Adrenal gland (tissue), 12 donors: Measurements from ENCODE around the gene KLHL15. TPM values are rescaled to one million over a fixed set of nuclear protein-coding genes. Genes with fewer than 3 reads are reported as not detected.

Source experiments
- DNase-seq, 7 donors: peaks; one replicate each; pipeline ENCODE4 v3.0.0-alpha.2; 2019 to 2020
- H3K27ac ChIP-seq, 5 donors: fragments of 200-600 bp; sonication (generic) in 4 of 5; 1 replicate in 3 of 5; 2 replicates in 2 of 5; pipeline versions ENCODE4 v1.5.1 to v1.8.0; 2016 to 2020; ENCODE audit warnings: mild to moderate bottlenecking in 1 of 5
- H3K27me3 ChIP-seq: fragments of 200-600 bp; 2 replicates; pipeline ENCODE4 v1.8.0; 2021
- H3K36me3 ChIP-seq, 2 donors: fragments of 200-600 bp; replicated peaks in 1 of 2; 1 replicate in 1 of 2; 2 replicates in 1 of 2; pipeline versions ENCODE4 v1.5.1 to v1.8.0; 2018 to 2022
- H3K4me1 ChIP-seq, 2 donors: fragments of 200-600 bp; replicated peaks in 1 of 2; 1 replicate in 1 of 2; 2 replicates in 1 of 2; pipeline versions ENCODE4 v1.5.1 to v1.8.0; 2018 to 2021
- H3K4me3 ChIP-seq, 4 donors: fragments of 200-600 bp; sonication (generic) in 3 of 4; one replicate each; pipeline ENCODE4 v1.5.1; 2016 to 2018
- H3K9me3 ChIP-seq, 3 donors: fragments of 200-600 bp; sonication (generic) in 1 of 3; replicated peaks in 1 of 3; 1 replicate in 2 of 3; 2 replicates in 1 of 3; pipeline versions ENCODE4 v1.5.1 to v1.8.0; 2016 to 2021
- POLR2A ChIP-seq, 2 donors: fragments of 450-650 bp; IDR thresholded peaks; one replicate each; pipeline ENCODE4 v1.6.1; 2017; ENCODE audit warnings: antibody characterized with exemption in 2 of 2, mild to moderate bottlenecking in 2 of 2, moderate library complexity in 1 of 2
- WGBS, 4 donors: extraction: QIAGEN DNeasy Blood & Tissue Kit in 2 of 4; methylation state at CpG; one replicate each; pipeline versions ENCODE4 v1.1.5 to v1.1.7; 2013 to 2017; 5-methylcytosine and 5-hydroxymethylcytosine counted together
- intact Hi-C, 2 donors: fragments of 100-400 bp; cut with DNase I; formaldehyde crosslinking; loops; one replicate each; pipeline versions ENCODE4 v1.14.1 to v1.15.0; 2022 to 2023
- polyA plus RNA-seq, 3 donors: library from polyadenylated mRNA; stranded (reverse); fragments of 200-250 nt in 2 of 3; fragments of 350-450 nt in 1 of 3; fragmentation: Illumina TruSeq in 1 of 3; extraction: RNeasy Lipid Tissue Mini Kit (QIAGEN cat#74804) in 1 of 3; gene quantifications; one replicate each; pipeline ENCODE4 v1.2.3, GENCODE V29; 2013 to 2014
- total RNA-seq, 9 donors: library from RNA; depleted of rRNA in 4 of 9; stranded (reverse); fragments of >200 nt in 4 of 9; fragments of 120-200 nt in 1 of 9; fragmentation: NEBNext Ultra II Directional in 1 of 9; extraction: Animal tissue kit (Norgen Biotek cat#: 25700) in 1 of 9; gene quantifications; one replicate each; pipeline versions ENCODE4 v1.1.0 to v1.2.4, GENCODE V29; 2013 to 2023
- TF ChIP-seq, protein P1 (sequence below), 6 experiments: fragments of 450-650 bp in 4 of 6; fragments of 200-600 bp in 2 of 6; sonication (generic) in 1 of 6; IDR thresholded peaks; 1 replicate in 5 of 6; 2 replicates in 1 of 6; pipeline versions ENCODE4 v1.5.1 to v1.8.0; 2016 to 2021; ENCODE audit warnings: antibody characterized with exemption in 6 of 6, mild to moderate bottlenecking in 2 of 6, moderate library complexity in 1 of 6
- donor health status: healthy with polysubstance abuse.
- donor health status: Bipolar disorder and iron deficiency.
- donor health status: DM: yes; HTN: yes; CAD: no.
- donor health status: DM: no; HTN: no; CAD: no.
- donor health status: DM: no; HTN: no; CAD: no.
- donor health status: DM: yes; HTN: yes; CAD: no.

The KLHL15 gene
- total and polyA plus RNA-seq, 12 donors: 1.5 to 75.3 (median 17.2) TPM

DNA sequence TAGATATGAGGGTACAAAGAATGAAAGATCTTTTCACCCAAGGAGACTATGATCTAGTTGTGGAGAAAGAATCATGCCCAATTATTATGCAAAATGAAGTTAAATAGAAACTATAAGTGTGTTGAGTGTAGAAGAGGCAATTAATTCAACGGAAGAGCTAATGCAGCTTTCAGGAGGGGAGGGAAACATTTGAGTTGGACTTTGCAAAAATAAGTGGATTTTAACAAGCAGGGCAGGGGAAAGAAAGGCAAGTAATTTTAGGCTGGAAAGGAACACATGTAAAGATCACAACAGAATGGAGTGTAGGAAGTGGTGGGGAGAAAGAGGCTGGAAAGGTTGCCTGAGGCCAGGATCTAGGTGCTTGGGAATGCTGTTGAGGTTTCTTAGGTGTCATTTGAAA is 44.1 kb downstream of the KLHL15 start:
- no peak overlapping the region for H3K27ac ChIP-seq
- WGBS, 4 donors: 75 to 96% (median 88%) methylated on average over 1 of the region's 1 CpG
- no peaks in the 10 kb centered on the region for H3K27me3 ChIP-seq
- no peaks in the 10 kb centered on the region for H3K36me3 ChIP-seq
- no peaks in the 10 kb centered on the region for H3K4me1 ChIP-seq
- H3K4me3 ChIP-seq: no peak overlapping the region
- no peak for TF ChIP-seq POLR2A (IDR thresholded peaks at IDR 0.05)
- TF ChIP-seq, protein P1, sequence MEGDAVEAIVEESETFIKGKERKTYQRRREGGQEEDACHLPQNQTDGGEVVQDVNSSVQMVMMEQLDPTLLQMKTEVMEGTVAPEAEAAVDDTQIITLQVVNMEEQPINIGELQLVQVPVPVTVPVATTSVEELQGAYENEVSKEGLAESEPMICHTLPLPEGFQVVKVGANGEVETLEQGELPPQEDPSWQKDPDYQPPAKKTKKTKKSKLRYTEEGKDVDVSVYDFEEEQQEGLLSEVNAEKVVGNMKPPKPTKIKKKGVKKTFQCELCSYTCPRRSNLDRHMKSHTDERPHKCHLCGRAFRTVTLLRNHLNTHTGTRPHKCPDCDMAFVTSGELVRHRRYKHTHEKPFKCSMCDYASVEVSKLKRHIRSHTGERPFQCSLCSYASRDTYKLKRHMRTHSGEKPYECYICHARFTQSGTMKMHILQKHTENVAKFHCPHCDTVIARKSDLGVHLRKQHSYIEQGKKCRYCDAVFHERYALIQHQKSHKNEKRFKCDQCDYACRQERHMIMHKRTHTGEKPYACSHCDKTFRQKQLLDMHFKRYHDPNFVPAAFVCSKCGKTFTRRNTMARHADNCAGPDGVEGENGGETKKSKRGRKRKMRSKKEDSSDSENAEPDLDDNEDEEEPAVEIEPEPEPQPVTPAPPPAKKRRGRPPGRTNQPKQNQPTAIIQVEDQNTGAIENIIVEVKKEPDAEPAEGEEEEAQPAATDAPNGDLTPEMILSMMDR (IDR thresholded peaks at IDR 0.05): no peak
- intact Hi-C loops: no loop called here
- no peak for DNase-seq
- no peaks in the 10 kb centered on the region for H3K9me3 ChIP-seq

DNA sequence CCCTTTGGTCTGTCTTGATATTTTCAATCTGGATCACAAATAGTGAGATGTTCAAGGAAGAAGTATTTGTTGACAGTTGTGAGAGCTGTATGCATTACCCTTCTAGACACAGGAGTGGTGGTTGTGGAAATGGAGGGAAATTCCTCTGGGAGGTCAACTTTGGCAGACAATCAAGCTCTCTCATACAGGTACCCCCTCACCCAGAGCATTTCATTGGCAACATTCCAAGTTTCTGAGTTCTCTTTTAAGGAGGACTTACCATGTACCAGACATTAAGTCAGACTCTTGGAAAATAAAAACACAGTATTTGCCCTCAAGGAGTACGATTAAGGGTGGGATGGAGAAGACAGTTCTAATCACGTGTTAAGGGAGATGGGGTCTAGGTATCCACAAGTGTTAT is 45.3 kb downstream of the KLHL15 start:
- Histone ChIP-seq H3K4me3 (no peak overlapping the region), H3K27me3 (no peaks in the 10 kb centered on the region), H3K27ac (no peak overlapping the region), H3K4me1 (no peaks in the 10 kb centered on the region), H3K36me3 (no peaks in the 10 kb centered on the region), H3K9me3 (no peaks in the 10 kb centered on the region)
- TF ChIP-seq, protein P1 (IDR thresholded peaks at IDR 0.05): no peak
- no peak for TF ChIP-seq POLR2A (IDR thresholded peaks at IDR 0.05)
- intact Hi-C loops: no loop called here
- no peak for DNase-seq
- WGBS, 4 donors: 79 to 95% (median 84%) methylated on average over 2 of the region's 2 CpGs

DNA sequence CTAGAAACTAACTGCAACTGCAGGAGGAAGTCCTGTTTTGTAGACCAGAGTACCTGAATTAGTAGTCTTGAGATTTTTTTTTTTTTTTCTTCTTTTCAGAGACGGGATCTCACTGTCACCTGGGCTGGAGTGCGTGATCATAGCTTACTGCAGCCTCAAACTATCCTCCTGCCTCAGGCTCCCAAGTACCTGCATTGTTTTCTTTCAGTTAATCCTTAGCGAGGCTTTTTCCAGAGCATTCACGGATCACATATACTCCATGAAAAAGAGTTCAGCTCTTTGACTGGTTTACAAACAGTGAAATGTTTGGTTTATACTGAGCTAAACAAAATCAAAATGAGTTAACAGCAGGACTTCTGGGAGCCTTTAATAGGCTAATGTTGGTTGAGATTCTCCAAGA is 45.8 kb downstream of the KLHL15 start:
- Histone ChIP-seq H3K27ac (no peak overlapping the region), H3K4me3 (no peak overlapping the region), H3K9me3 (no peaks in the 10 kb centered on the region), H3K4me1 (no peaks in the 10 kb centered on the region), H3K36me3 (no peaks in the 10 kb centered on the region), H3K27me3 (no peaks in the 10 kb centered on the region)
- TF ChIP-seq, protein P1 (IDR thresholded peaks at IDR 0.05): no peak
- no peak for TF ChIP-seq POLR2A (IDR thresholded peaks at IDR 0.05)
- no peak for DNase-seq
- intact Hi-C loops: no loop called here
- 52 to 95% (median 81%) methylated on average over 4 of the region's 4 CpGs for WGBS, 4 donors

DNA sequence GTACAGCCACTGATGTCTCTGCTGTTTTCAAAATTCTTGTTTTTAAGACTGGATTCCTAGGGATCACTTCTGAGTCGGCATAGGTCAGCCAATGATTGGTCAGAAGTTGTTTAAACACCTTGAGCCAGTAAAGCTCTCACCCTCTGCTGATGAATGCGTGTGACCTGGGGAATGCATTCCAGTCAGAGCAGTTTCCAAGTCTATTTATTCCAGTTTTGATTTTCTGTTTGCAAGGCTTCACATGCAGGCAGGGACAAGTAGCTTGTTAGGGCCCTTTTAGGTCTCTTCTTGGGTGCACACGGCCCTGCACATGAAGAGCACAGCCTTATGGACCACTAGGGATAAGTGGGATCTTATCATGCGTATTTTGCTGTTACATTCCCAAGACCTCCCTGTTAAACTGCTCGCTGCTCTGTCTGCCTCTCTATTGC is 47.0 kb downstream of the KLHL15 start:
- TF ChIP-seq, protein P1 (IDR thresholded peaks at IDR 0.05): no peak
- TF ChIP-seq POLR2A (IDR thresholded peaks at IDR 0.05): no peak
- intact Hi-C loops: no loop called here

More for the DNA sequence above, 47.0 kb downstream of the KLHL15 start:
- Histone ChIP-seq H3K36me3 (no peaks in the 10 kb centered on the region), H3K4me3 (no peak overlapping the region), H3K27ac (no peak overlapping the region), H3K27me3 (no peaks in the 10 kb centered on the region), H3K9me3 (no peaks in the 10 kb centered on the region), H3K4me1 (no peaks in the 10 kb centered on the region)
- no peak for DNase-seq
- 60 to 82% (median 66%) methylated on average over 5 of the region's 5 CpGs for WGBS, 4 donors
